GM13976 (cell line): ENCODE data around the gene CADM3.

Experiments
- DNase-seq: peaks from one replicate; pipeline ENCODE4 v3.0.0; 2012; ENCODE audit warnings: low spot score
- CTCF ChIP-seq: IDR thresholded peaks from 2 replicates; pipeline ENCODE4 v1.5.1; 2012; ENCODE audit warnings: borderline replicate concordance, mild to moderate bottlenecking; ENCODE audit not compliant: insufficient read depth; ENCODE audit errors: extremely low read depth, missing control alignments, control extremely low read depth
- in situ Hi-C: fragments of 300-500 bp; cut with MboI; formaldehyde crosslinking; loops from one replicate; pipeline ENCODE4 v1.12.0; 2022; ENCODE audit warnings: low sequenced_read_pairs, mixed read lengths, inconsistent platforms; ENCODE audit not compliant: unreplicated experiment

CADM3 gene

GRCh38 chr1:159239551-159240220 lies 68.3 kb downstream of the CADM3 start:
- TF ChIP-seq CTCF: no peak
- in situ Hi-C loops: no loop called here
- DNase-seq: peak; percentile 55

- in situ Hi-C loops: no loop called here
- TF ChIP-seq CTCF: no peak
- DNase-seq: no peak
Measured at GRCh38 chr1:159247266-159247665, 75.9 kb downstream of the CADM3 start.

GRCh38 chr1:159248311-159248710 lies 76.9 kb downstream of the CADM3 start:
- TF ChIP-seq CTCF: no peak
- in situ Hi-C loops: no loop called here
- no peak for DNase-seq

- no peak for TF ChIP-seq CTCF
- no peak for DNase-seq
- in situ Hi-C loops: no loop called here
Measured at GRCh38 chr1:159250638-159251216, 79.3 kb downstream of the CADM3 start.
